HepG2 (cell line): ENCODE data around the gene PDZK1. TPM values are rescaled to one million over a fixed set of nuclear protein-coding genes. Genes with fewer than 3 reads are reported as not detected.

Source experiments
- ATAC-seq: fragments of 200-7000 bp; cut with Tn5 transposase; 3 replicates; pipeline ENCODE4 v1.9.1; 2020; ENCODE audit warnings: mild to moderate bottlenecking, moderate library complexity
- BruUV-seq: library from RNA; stranded (reverse); fragments of 400-500 nt; replicated peaks from 2 replicates; lab custom pipeline; 2021; lab: Mats Ljungman, UMichigan
- CTCF ChIA-PET: fragments of 300-600 bp; formaldehyde crosslinking; extraction: SDS; loops from one replicate; lab custom pipeline; 2021; ENCODE audit warnings: low total read pairs, inconsistent platforms, low intra/inter-chr PET ratio; lab: Yijun Ruan, JAX
- POLR2A ChIA-PET: fragments of 350-600 bp; sonication (Branson Sonifier 250); formaldehyde crosslinking; loops from one replicate; lab custom pipeline; 2020; ENCODE audit warnings: antibody characterized with exemption, inconsistent platforms; lab: Yijun Ruan, JAX
- DNase-seq: peaks from one replicate; pipeline ENCODE4 v3.0.0-alpha.2; 2015; ENCODE audit warnings: low spot score
- FAIRE-seq: peaks from 3 replicates; lab custom pipeline; 2011; peaks lifted over from hg19 to GRCh38; lab: Jason Lieb, UNC
- H2AFZ ChIP-seq: one replicate; pipeline ENCODE4 v1.6.1; 2011; ENCODE audit warnings: low read length, inconsistent platforms
- H3K27ac ChIP-seq: fragments of 300-600 bp; 3 replicates; pipeline ENCODE4 v1.8.0; 2011; ENCODE audit warnings: mixed run types, mild to moderate bottlenecking, mixed read lengths, low read length, inconsistent platforms; ENCODE audit not compliant: insufficient read depth; ENCODE audit errors: extremely low read length
- H3K27me3 ChIP-seq, 2 experiments: fragments of 200-600 bp in 1 of 2; 2 replicates in 1 of 2; 3 replicates in 1 of 2; pipeline versions ENCODE4 v1.6.0 to v1.8.0; 2011; ENCODE audit warnings: low read length in 2 of 2, mild to moderate bottlenecking in 2 of 2, moderate library complexity in 2 of 2, inconsistent platforms in 1 of 2; ENCODE audit not compliant: insufficient read depth in 2 of 2, control insufficient read depth in 1 of 2
- H3K36me3 ChIP-seq, 2 experiments: fragments of 200-600 bp in 1 of 2; replicated peaks in 1 of 2; 2 replicates in 1 of 2; 3 replicates in 1 of 2; pipeline versions ENCODE4 v1.5.1 to v1.8.0; 2011; ENCODE audit warnings: low read length in 2 of 2, inconsistent platforms in 1 of 2; ENCODE audit not compliant: insufficient read depth in 2 of 2, control insufficient read depth in 1 of 2
- H3K4me1 ChIP-seq: 2 replicates; pipeline ENCODE4 v1.5.1; 2012; ENCODE audit warnings: low read length, inconsistent platforms; ENCODE audit not compliant: insufficient read depth
- H3K4me2 ChIP-seq: 2 replicates; pipeline ENCODE4 v1.6.0; 2011; ENCODE audit warnings: low read depth, low read length, inconsistent platforms
- H3K4me3 ChIP-seq, 3 experiments: fragments of 200-600 bp in 1 of 3; sonication (generic), shearing (Covaris generic) in 1 of 3; replicated peaks in 1 of 3; 2 replicates each; pipeline ENCODE4 v1.5.1; 2011 to 2016; ENCODE audit warnings: low read length in 3 of 3, inconsistent platforms in 2 of 3, low read depth in 2 of 3, mild to moderate bottlenecking in 2 of 3, control low read depth in 1 of 3, mixed read lengths in 1 of 3; ENCODE audit not compliant: insufficient read depth in 1 of 3
- H3K79me2 ChIP-seq: one replicate; pipeline ENCODE4 v1.6.1; 2011; ENCODE audit warnings: low read length, inconsistent platforms; ENCODE audit not compliant: insufficient read depth
- H3K9ac ChIP-seq: 2 replicates; pipeline ENCODE4 v1.6.0; 2011; ENCODE audit warnings: mild to moderate bottlenecking, low read depth, low read length, inconsistent platforms; ENCODE audit not compliant: insufficient read depth
- H3K9me3 ChIP-seq: 2 replicates; pipeline ENCODE4 v1.5.1; 2012; ENCODE audit warnings: mild to moderate bottlenecking, low read length
- H4K20me1 ChIP-seq: 2 replicates; pipeline ENCODE4 v1.6.0; 2011; ENCODE audit warnings: inconsistent platforms, mild to moderate bottlenecking, low read length, moderate library complexity; ENCODE audit not compliant: insufficient read depth
- NR3C1 ChIP-seq: sonication (generic); formaldehyde crosslinking; IDR thresholded peaks from 2 replicates; pipeline ENCODE4 v1.4.0; 2020; ENCODE audit warnings: missing genetic modification reagents
- STAT6 ChIP-seq: sonication (generic); formaldehyde crosslinking; IDR thresholded peaks from 2 replicates; pipeline ENCODE4 v1.4.0; 2020; ENCODE audit warnings: missing genetic modification reagents, mild to moderate bottlenecking, borderline replicate concordance
- ZBTB46 ChIP-seq: sonication (generic); formaldehyde crosslinking; IDR thresholded peaks from 2 replicates; pipeline ENCODE4 v1.4.0; 2020; ENCODE audit warnings: mild to moderate bottlenecking, missing genetic modification reagents, borderline replicate concordance
- ZBTB7B ChIP-seq: sonication (generic); formaldehyde crosslinking; IDR thresholded peaks from 2 replicates; pipeline ENCODE4 v1.4.0; 2020; ENCODE audit warnings: missing genetic modification reagents
- WGBS: methylation state at CpG from one replicate; pipeline ENCODE4 v1.1.6; 2017; ENCODE audit warnings: low lambda C conversion rate; 5-methylcytosine and 5-hydroxymethylcytosine counted together
- in situ Hi-C: cut with HindIII; loops from 2 replicates; pipeline ENCODE4 v1.10.0; 2017; ENCODE audit warnings: low pct_unique_long_range_greater_than_20kb; ENCODE audit not compliant: extremely low pct_ligation_motif_present
- intact Hi-C: fragments of 100-400 bp; cut with micrococcal nuclease; formaldehyde crosslinking; loops from one replicate; pipeline ENCODE4 v1.10.0; 2022; ENCODE audit not compliant: unreplicated experiment
- polyA plus RNA-seq, 8 experiments: library from polyadenylated mRNA; depleted of rRNA in 3 of 8; stranded (reverse) in 7 of 8; unstranded in 1 of 8; fragments of >200 nt; fragmentation: Illumina TruSeq in 4 of 8; extraction: Trizol in 4 of 8; gene quantifications; 2 replicates each; pipeline versions ENCODE4 v1.2.1 to v1.2.3, GENCODE V29; 2011 to 2016; ENCODE audit warnings: low read depth in 4 of 8, missing spikeins in 1 of 8, mixed read lengths in 1 of 8; ENCODE audit not compliant: insufficient read depth in 1 of 8
- total RNA-seq, 5 experiments: library from RNA; depleted of rRNA; stranded (reverse); fragments of >200 nt; fragmentation: Illumina TruSeq; extraction: Trizol; gene quantifications; 2 replicates each; pipeline ENCODE4 v1.2.3, GENCODE V29; 2016; ENCODE audit warnings: low read depth in 1 of 5

Gene PDZK1
- total and polyA plus RNA-seq, 2 of the 13 experiments (the other 11 are each of a cell fraction or from before 2014, with no cell fraction given) = 16.2 to 46.4 TPM

- 91% methylated on average over 6 of the region's 6 CpGs for WGBS
- H4K20me1 ChIP-seq = no peaks in the 10 kb centered on the region
- intact Hi-C loops = no loop called here
- ChIA-PET POLR2A (interaction anchor here (1.0 to 5.3 kb wide), 2 partner anchors 18 to 25 kb away, joined by 4 to 45 read pairs; partner anchors contain the start of gene PDZK1), CTCF (no interaction called here)
- peaks cover 5 to 24% of the 10 kb centered on the region in 2 experiments; a peak in 4 of 5 replicates for H3K36me3 ChIP-seq
- H2AFZ ChIP-seq = no peak overlapping the region
- in situ Hi-C loops = no loop called here
- no peak overlapping the region for H3K27ac ChIP-seq
- no peaks in the 10 kb centered on the region for H3K9me3 ChIP-seq
- H3K79me2 ChIP-seq = peaks cover 2% of the 10 kb centered on the region
- FAIRE-seq = no peak
- no peak overlapping the region for H3K4me2 ChIP-seq
- no peak for ATAC-seq
- peaks cover 33% of the 10 kb centered on the region for H3K4me1 ChIP-seq
- H3K27me3 ChIP-seq = no peaks in the 10 kb centered on the region
- BruUV-seq = no TSS peak
- TF ChIP-seq NR3C1 (CRISPR knock-in tag) (no peak), ZBTB7B (CRISPR knock-in tag) (no peak), STAT6 (CRISPR knock-in tag) (no peak), ZBTB46 (no peak)
- H3K4me3 ChIP-seq = no peak overlapping the region
- DNase-seq = no peak
- H3K9ac ChIP-seq = no peak overlapping the region
Observed at GRCh38 chr1:145689922-145690321, 17.2 kb downstream of the PDZK1 start.
